Vagina (tissue), 2 donors: ENCODE measurements around the gene CD6.

ENCODE experiments used
- POLR2A ChIP-seq, 2 donors: fragments of 450-650 bp; IDR thresholded peaks; one replicate each; pipeline ENCODE4 v1.6.1; 2017; ENCODE audit warnings: antibody characterized with exemption in 2 of 2, mild to moderate bottlenecking in 2 of 2, moderate library complexity in 2 of 2
- POLR2AphosphoS5 ChIP-seq, 2 donors: sonication (generic); formaldehyde crosslinking; IDR thresholded peaks; one replicate each; pipeline ENCODE4 v1.9.0; 2017; ENCODE audit warnings: antibody characterized with exemption in 2 of 2, mild to moderate bottlenecking in 2 of 2, low read depth in 1 of 2; ENCODE audit not compliant: insufficient read depth in 1 of 2
- TF ChIP-seq, protein P1 (sequence below), 3 experiments: fragments of 450-650 bp in 2 of 3; fragments of 200-600 bp in 1 of 3; sonication (generic) in 1 of 3; IDR thresholded peaks; one replicate each; pipeline ENCODE4 v1.5.1; 2017 to 2019; ENCODE audit warnings: antibody characterized with exemption in 3 of 3, mild to moderate bottlenecking in 2 of 3, moderate library complexity in 2 of 3

DNA sequence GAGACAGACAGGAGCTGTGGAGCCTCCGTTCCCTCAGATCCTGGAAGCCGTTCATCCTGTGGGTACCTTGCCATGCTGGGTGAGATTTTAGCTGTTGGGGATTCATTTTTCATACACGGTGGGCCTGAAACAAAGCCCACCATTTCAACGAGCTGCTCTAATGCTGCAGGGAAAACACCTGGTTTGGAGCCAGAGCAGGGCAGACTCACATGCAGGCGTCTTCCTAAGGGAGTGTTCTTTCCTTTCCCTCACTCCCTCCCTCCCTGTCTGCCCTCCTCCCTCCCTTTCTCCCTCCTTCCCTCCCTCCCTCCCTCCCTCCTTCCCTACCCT, 52.5 kb downstream of the CD6 start:
- TF ChIP-seq, protein P1, sequence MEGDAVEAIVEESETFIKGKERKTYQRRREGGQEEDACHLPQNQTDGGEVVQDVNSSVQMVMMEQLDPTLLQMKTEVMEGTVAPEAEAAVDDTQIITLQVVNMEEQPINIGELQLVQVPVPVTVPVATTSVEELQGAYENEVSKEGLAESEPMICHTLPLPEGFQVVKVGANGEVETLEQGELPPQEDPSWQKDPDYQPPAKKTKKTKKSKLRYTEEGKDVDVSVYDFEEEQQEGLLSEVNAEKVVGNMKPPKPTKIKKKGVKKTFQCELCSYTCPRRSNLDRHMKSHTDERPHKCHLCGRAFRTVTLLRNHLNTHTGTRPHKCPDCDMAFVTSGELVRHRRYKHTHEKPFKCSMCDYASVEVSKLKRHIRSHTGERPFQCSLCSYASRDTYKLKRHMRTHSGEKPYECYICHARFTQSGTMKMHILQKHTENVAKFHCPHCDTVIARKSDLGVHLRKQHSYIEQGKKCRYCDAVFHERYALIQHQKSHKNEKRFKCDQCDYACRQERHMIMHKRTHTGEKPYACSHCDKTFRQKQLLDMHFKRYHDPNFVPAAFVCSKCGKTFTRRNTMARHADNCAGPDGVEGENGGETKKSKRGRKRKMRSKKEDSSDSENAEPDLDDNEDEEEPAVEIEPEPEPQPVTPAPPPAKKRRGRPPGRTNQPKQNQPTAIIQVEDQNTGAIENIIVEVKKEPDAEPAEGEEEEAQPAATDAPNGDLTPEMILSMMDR (IDR thresholded peaks at IDR 0.05): no peak
- TF ChIP-seq POLR2AphosphoS5 (IDR thresholded peaks at IDR 0.05; ENCODE audit: insufficient read depth in 1 of 2, low read depth in 1 of 2): no peak
- TF ChIP-seq POLR2A (IDR thresholded peaks at IDR 0.05): no peak
